Neural progenitor cell (in vitro differentiated cells): ENCODE results near the gene PALM2AKAP2. TPM values are rescaled to one million over a fixed set of nuclear protein-coding genes. Genes with fewer than 3 reads are reported as not detected.
A peak's percentile ranks its signal among the peaks of the same experiment; 100 is the strongest.

Experiments
- DNase-seq: peaks from one replicate; pipeline ENCODE4 v3.0.0-alpha.2; 2016; ENCODE audit warnings: low spot score
- H2AFZ ChIP-seq: fragments of 200-600 bp; sonication (generic); replicated peaks from 2 replicates; pipeline ENCODE4 v1.6.1; 2016; ENCODE audit warnings: antibody characterized with exemption
- H3F3A ChIP-seq: fragments of 200-600 bp; sonication (generic); 2 replicates; pipeline ENCODE4 v1.6.1; 2016; ENCODE audit warnings: antibody characterized with exemption, low read depth
- H3K27ac ChIP-seq: fragments of 200-600 bp; sonication (generic); 2 replicates; pipeline ENCODE4 v1.5.1; 2016; ENCODE audit warnings: mild to moderate bottlenecking
- H3K27me3 ChIP-seq: fragments of 200-600 bp; sonication (generic); 2 replicates; pipeline ENCODE4 v1.6.1; 2016; ENCODE audit warnings: mild to moderate bottlenecking, moderate library complexity
- H3K36me3 ChIP-seq: fragments of 200-600 bp; sonication (generic); 2 replicates; pipeline ENCODE4 v1.5.1; 2016
- H3K4me1 ChIP-seq: fragments of 200-600 bp; sonication (generic); 2 replicates; pipeline ENCODE4 v1.6.1; 2016; ENCODE audit warnings: mixed run types
- H3K4me2 ChIP-seq: fragments of 200-600 bp; sonication (generic); 2 replicates; pipeline ENCODE4 v1.6.1; 2016
- H3K4me3 ChIP-seq: fragments of 200-600 bp; sonication (generic); 2 replicates; pipeline ENCODE4 v1.5.1; 2016
- H3K79me2 ChIP-seq: fragments of 200-600 bp; sonication (generic); 2 replicates; pipeline ENCODE4 v1.6.1; 2016; ENCODE audit warnings: low read depth
- H3K9ac ChIP-seq: fragments of 200-600 bp; sonication (generic); 2 replicates; pipeline ENCODE4 v1.6.1; 2016
- H3K9me3 ChIP-seq: fragments of 200-600 bp; sonication (generic); 2 replicates; pipeline ENCODE4 v1.5.1; 2016; ENCODE audit warnings: low read depth
- H4K20me1 ChIP-seq: fragments of 200-600 bp; sonication (generic); 2 replicates; pipeline ENCODE4 v1.6.1; 2016; ENCODE audit warnings: low read depth
- H3K27ac Mint-ChIP-seq: 3 replicates; pipeline ENCODE4 v1.8.0; 2021; ENCODE audit warnings: mixed read lengths
- H3K27me3 Mint-ChIP-seq: 2 replicates; pipeline ENCODE4 v1.8.0; 2022; ENCODE audit warnings: low read depth, mild to moderate bottlenecking, inconsistent platforms, moderate library complexity, mixed read lengths; ENCODE audit not compliant: insufficient read depth
- H3K36me3 Mint-ChIP-seq: 3 replicates; pipeline ENCODE4 v1.8.0; 2021; ENCODE audit warnings: mixed read lengths
- H3K4me1 Mint-ChIP-seq: 3 replicates; pipeline ENCODE4 v1.8.0; 2021; ENCODE audit warnings: mixed read lengths
- H3K4me3 Mint-ChIP-seq: 3 replicates; pipeline ENCODE4 v1.8.0; 2021; ENCODE audit warnings: mild to moderate bottlenecking, moderate library complexity, mixed read lengths
- H3K9me3 Mint-ChIP-seq: 3 replicates; pipeline ENCODE4 v1.8.0; 2020; ENCODE audit warnings: mixed read lengths
- CTCF ChIP-seq: fragments of 200-600 bp; sonication (generic); IDR thresholded peaks from 2 replicates; pipeline ENCODE4 v1.5.1; 2017; ENCODE audit warnings: antibody characterized with exemption, mild to moderate bottlenecking
- EZH2 ChIP-seq: fragments of 200-600 bp; sonication (generic); IDR thresholded peaks from 2 replicates; pipeline ENCODE4 v1.6.1; 2017; ENCODE audit warnings: antibody characterized with exemption, mild to moderate bottlenecking, moderate library complexity
- EZH2phosphoT487 ChIP-seq: fragments of 200-600 bp; sonication (generic); IDR thresholded peaks from 2 replicates; pipeline ENCODE4 v1.6.1; 2017; ENCODE audit warnings: antibody characterized with exemption
- total RNA-seq: library from RNA; depleted of rRNA; stranded (reverse); fragments of >200 nt; gene quantifications from 2 replicates; pipeline ENCODE4 v1.2.3, GENCODE V29; 2015; ENCODE audit warnings: low replicate concordance

The PALM2AKAP2 gene
- total RNA-seq, 1 donor from 2014 or later = 3.9 TPM

- peaks cover 12% of the 10 kb centered on the region for H3K27me3 Mint-ChIP-seq
Observed at GRCh38 chr9:109766351-109766750, 13.6 kb upstream of the PALM2AKAP2 start.

GRCh38 chr9:109767404-109767803, 12.6 kb upstream of the PALM2AKAP2 start:
- peaks cover 24% of the 10 kb centered on the region for H3K4me1 ChIP-seq
- TF ChIP-seq EZH2 (no peak), EZH2phosphoT487 (no peak), CTCF (no peak)
- no peak overlapping the region for H3K4me2 ChIP-seq
- no peak overlapping the region for H3K27ac ChIP-seq
- no peak for DNase-seq
- peaks cover 34% of the 10 kb centered on the region for H3K4me1 Mint-ChIP-seq
- H3K4me3 ChIP-seq = no peak overlapping the region
- H4K20me1 ChIP-seq = no peaks in the 10 kb centered on the region
- H3K9me3 Mint-ChIP-seq = no peaks in the 10 kb centered on the region
- H2AFZ ChIP-seq = peak overlapping the region; percentile 88
- H3K9me3 ChIP-seq = no peaks in the 10 kb centered on the region
- no peaks in the 10 kb centered on the region for H3K36me3 ChIP-seq
- no peaks in the 10 kb centered on the region for H3K36me3 Mint-ChIP-seq
- H3K27ac Mint-ChIP-seq = peak overlapping the region; percentile 0
- no peaks in the 10 kb centered on the region for H3K27me3 ChIP-seq
- H3K4me3 Mint-ChIP-seq = no peak overlapping the region
- H3K9ac ChIP-seq = no peak overlapping the region
- peaks cover 12% of the 10 kb centered on the region for H3K27me3 Mint-ChIP-seq
- no peaks in the 10 kb centered on the region for H3K79me2 ChIP-seq
- no peaks in the 10 kb centered on the region for H3F3A ChIP-seq

More at GRCh38 chr9:109766351-109766750, 13.6 kb upstream of the PALM2AKAP2 start:
- Histone ChIP-seq H3K4me3 (no peak overlapping the region), H4K20me1 (no peaks in the 10 kb centered on the region), H2AFZ (no peak overlapping the region), H3K27me3 (no peaks in the 10 kb centered on the region), H3K36me3 (no peaks in the 10 kb centered on the region), H3F3A (no peaks in the 10 kb centered on the region), H3K79me2 (no peaks in the 10 kb centered on the region), H3K27ac (no peak overlapping the region), H3K9me3 (no peaks in the 10 kb centered on the region), H3K9ac (no peak overlapping the region), H3K4me2 (no peak overlapping the region), H3K4me1 (peaks cover 15% of the 10 kb centered on the region)
- Mint-ChIP-seq H3K4me1 (peaks cover 27% of the 10 kb centered on the region), H3K27ac (no peak overlapping the region), H3K36me3 (no peaks in the 10 kb centered on the region), H3K4me3 (no peak overlapping the region), H3K9me3 (no peaks in the 10 kb centered on the region)
- no peak for TF ChIP-seq CTCF
- TF ChIP-seq EZH2 = no peak
- TF ChIP-seq EZH2phosphoT487 = no peak
- DNase-seq = no peak

- Histone ChIP-seq H3K9me3 (no peaks in the 10 kb centered on the region), H3K79me2 (no peaks in the 10 kb centered on the region), H3K4me1 (peaks cover 24% of the 10 kb centered on the region), H3F3A (no peaks in the 10 kb centered on the region), H3K36me3 (no peaks in the 10 kb centered on the region), H3K4me2 (no peak overlapping the region), H3K27me3 (no peaks in the 10 kb centered on the region), H4K20me1 (no peaks in the 10 kb centered on the region), H3K27ac (no peak overlapping the region), H2AFZ (peak overlapping the region; percentile 88), H3K9ac (no peak overlapping the region), H3K4me3 (no peak overlapping the region)
- DNase-seq = no peak
- Mint-ChIP-seq H3K4me1 (peaks cover 33% of the 10 kb centered on the region), H3K27ac (peak overlapping the region; percentile 0), H3K4me3 (no peak overlapping the region), H3K27me3 (peaks cover 12% of the 10 kb centered on the region), H3K9me3 (no peaks in the 10 kb centered on the region), H3K36me3 (no peaks in the 10 kb centered on the region)
- no peak for TF ChIP-seq CTCF
- no peak for TF ChIP-seq EZH2phosphoT487
- TF ChIP-seq EZH2 = no peak
Observed at GRCh38 chr9:109767814-109768213, 12.2 kb upstream of the PALM2AKAP2 start.
